NT2/D1 (cell line): Measurements from ENCODE around the gene CCDC91.

Experiments used
- SUZ12 ChIP-seq: IDR thresholded peaks from 2 replicates; pipeline ENCODE4 v1.6.1; 2011; ENCODE audit not compliant: insufficient read length, insufficient read depth; ENCODE audit errors: extremely low read depth
- YY1 ChIP-seq: IDR thresholded peaks from 2 replicates; pipeline ENCODE4 v1.6.1; 2011; ENCODE audit not compliant: insufficient read length, insufficient read depth
- ZNF274 ChIP-seq: IDR thresholded peaks from 2 replicates; pipeline ENCODE4 v1.6.1; 2011; ENCODE audit warnings: mild to moderate bottlenecking, low read depth, low read length

DNA sequence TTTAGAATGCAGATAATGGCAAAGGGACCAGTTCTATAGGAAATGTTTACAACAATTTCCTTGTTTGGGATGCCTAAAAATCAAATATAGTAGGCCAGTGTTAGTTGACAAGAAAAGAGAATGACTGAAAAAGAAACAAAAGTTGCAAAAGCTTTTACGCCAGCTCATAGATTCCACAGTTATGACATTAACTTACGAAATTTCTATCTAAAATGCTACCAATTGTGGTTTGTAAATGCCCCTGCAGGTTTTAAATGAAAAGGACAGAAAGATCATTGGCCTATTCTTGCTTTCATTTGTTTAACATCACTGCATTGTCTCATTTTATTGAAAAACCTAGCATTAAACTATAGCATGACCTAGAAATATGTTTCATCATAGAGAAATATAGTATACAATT, 345.8 kb downstream of the CCDC91 start:
- TF ChIP-seq SUZ12 (no peak), YY1 (no peak), ZNF274 (no peak)
